DMS79 (cell line): ENCODE measurements around the gene MT1A.
"Not testable (repeated sequence)": the region's sequence is repeated elsewhere in the genome, so short reads cannot be mapped to it uniquely, and the experiment has no call there.

Source experiments
- DNase-seq: peaks from one replicate; lab custom pipeline; 2025; lab: John Stamatoyannopoulos, UW

Gene MT1A

GRCh38 chr16:56657555-56658326 is 19.3 kb downstream of the MT1A start, which contains the start of gene MT1F:
MT1F (plus strand) TSS chr16:56657959; CDS start chr16:56658059, 100 bp downstream.
- peak; percentile 34 for DNase-seq

- DNase-seq: no peak
Measured at GRCh38 chr16:56658327-56658875, 19.9 kb downstream of the MT1A start.

GRCh38 chr16:56662357-56663354 is 24.2 kb downstream of the MT1A start:
- DNase-seq: no peak

- DNase-seq: no peak
Measured at GRCh38 chr16:56664506-56664905, 26.0 kb downstream of the MT1A start.

- not testable (repeated sequence) for DNase-seq
Measured at GRCh38 chr16:56665286-56666261, 27.1 kb downstream of the MT1A start.

GRCh38 chr16:56667581-56668571 is 29.4 kb downstream of the MT1A start, which contains the start of gene MT1G:
MT1G (minus strand) TSS chr16:56668065; CDS start chr16:56667993, 72 bp downstream.
- DNase-seq: no peak

GRCh38 chr16:56669005-56669839 is 30.8 kb downstream of the MT1A start, which contains the start of gene MT1H:
MT1H (plus strand) TSS chr16:56669814; CDS start chr16:56669885, 71 bp downstream.
- DNase-seq: no peak

- no peak for DNase-seq
Measured at GRCh38 chr16:56669840-56670619, 31.6 kb downstream of the MT1A start.

GRCh38 chr16:56670620-56670934 is 32.1 kb downstream of the MT1A start:
- DNase-seq: no peak

GRCh38 chr16:56671691-56672090 is 33.2 kb downstream of the MT1A start:
- DNase-seq: not testable (repeated sequence)

GRCh38 chr16:56672171-56672570 is 33.7 kb downstream of the MT1A start:
- DNase-seq: not testable (repeated sequence)

- DNase-seq: no peak
Measured at GRCh38 chr16:56672761-56673536, 34.5 kb downstream of the MT1A start.

GRCh38 chr16:56673921-56674320 is 35.5 kb downstream of the MT1A start:
- DNase-seq: no peak

- DNase-seq: not testable (repeated sequence)
Measured at GRCh38 chr16:56674570-56674969, 36.1 kb downstream of the MT1A start.

GRCh38 chr16:56675685-56676210 is 37.3 kb downstream of the MT1A start:
- no peak for DNase-seq

- DNase-seq: no peak
Measured at GRCh38 chr16:56677474-56677873, 39.0 kb downstream of the MT1A start.
